Measurements from ENCODE around the gene ASB6. TPM values are rescaled to one million over a fixed set of nuclear protein-coding genes. Genes with fewer than 3 reads are reported as not detected.

Gene ASB6
- total RNA-seq, 4 donors from 2014 or later: 21.7 to 29.2 (median 24.0) TPM

GRCh38 chr9:129656795-129657390 is 14.9 kb upstream of the ASB6 start:
- intact Hi-C loops (cut with DNase I): no loop called here
- no peak for DNase-seq
- Histone ChIP-seq H3K4me1 (no peaks in the 10 kb centered on the region), H3K4me3 (replicated peaks in 1 of 3) (no peak overlapping the region), H3K27me3 (no peaks in the 10 kb centered on the region), H3K36me3 (no peaks in the 10 kb centered on the region), H3K27ac (no peak overlapping the region), H3K9me3 (no peaks in the 10 kb centered on the region)
- WGBS, 2 donors: 67 to 84% methylated on average over 12 of the region's 12 CpGs
- TF ChIP-seq POLR2A (IDR thresholded peaks at IDR 0.05): no peak
- TF ChIP-seq CTCF (IDR thresholded peaks at IDR 0.05): no peak

DNA sequence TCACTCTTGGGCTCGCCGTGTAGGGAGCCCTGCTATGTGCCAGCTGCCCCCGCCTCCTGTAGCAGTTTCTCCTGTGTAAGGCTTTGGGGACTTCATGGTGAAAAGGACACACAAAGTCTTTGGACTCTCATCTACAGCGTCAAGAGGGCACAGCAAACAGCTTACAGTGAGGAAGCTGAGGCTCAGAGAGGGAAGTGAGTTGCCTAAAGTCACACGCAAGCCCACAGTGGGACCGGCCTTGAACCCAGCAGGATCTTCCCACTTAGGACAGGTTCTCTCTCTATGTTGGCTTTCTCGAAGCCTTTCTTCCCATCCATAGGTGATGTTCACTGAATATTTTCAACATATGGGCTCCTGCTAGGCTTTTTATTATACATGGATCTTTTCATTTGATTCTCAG is 13.7 kb upstream of the ASB6 start:
- Histone ChIP-seq H3K27me3 (no peaks in the 10 kb centered on the region), H3K27ac (no peak overlapping the region), H3K4me1 (no peaks in the 10 kb centered on the region), H3K36me3 (no peaks in the 10 kb centered on the region), H3K9me3 (no peaks in the 10 kb centered on the region), H3K4me3 (replicated peaks in 1 of 3) (no peak overlapping the region)
- no peak for TF ChIP-seq POLR2A (IDR thresholded peaks at IDR 0.05)
- TF ChIP-seq CTCF (IDR thresholded peaks at IDR 0.05): no peak
- WGBS, 2 donors: 83 to 90% methylated on average over 7 of the region's 7 CpGs
- no peak for DNase-seq
- intact Hi-C loops (cut with DNase I): no loop called here

GRCh38 chr9:129655154-129655553 is 13.2 kb upstream of the ASB6 start:
- intact Hi-C loops (cut with DNase I): no loop called here
- no peak for TF ChIP-seq CTCF (IDR thresholded peaks at IDR 0.05)
- TF ChIP-seq POLR2A (IDR thresholded peaks at IDR 0.05): no peak

DNA sequence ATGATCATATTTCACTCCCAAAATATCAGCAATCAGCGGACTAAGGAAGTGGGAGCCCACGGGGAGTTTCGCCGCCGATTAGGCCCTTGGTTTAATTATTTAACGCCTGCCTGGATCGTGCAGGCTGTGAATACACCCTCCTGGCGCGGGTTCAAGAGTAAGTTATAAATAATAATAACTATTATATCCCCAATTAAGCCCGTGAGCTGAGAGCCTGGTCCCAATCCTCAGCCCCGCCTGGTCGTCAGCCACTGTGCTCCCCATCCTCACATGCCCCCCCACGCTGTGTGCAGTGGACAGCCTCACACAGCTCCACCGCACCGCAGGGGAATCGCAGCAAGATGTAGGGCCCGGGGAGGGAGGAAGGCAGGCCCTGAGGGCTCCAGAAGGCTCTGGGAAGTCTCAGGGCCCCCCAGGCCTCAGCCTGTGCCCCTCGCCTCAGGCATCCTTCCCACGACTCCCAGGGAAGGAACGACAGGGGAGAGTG is 12.6 kb upstream of the ASB6 start:
- no peak for DNase-seq
- H3K4me1 ChIP-seq: no peaks in the 10 kb centered on the region
- H3K4me3 ChIP-seq (replicated peaks in 1 of 3): no peak overlapping the region
- 54 to 69% methylated on average over 20 of the region's 20 CpGs for WGBS, 2 donors
- no peaks in the 10 kb centered on the region for H3K9me3 ChIP-seq
- intact Hi-C loops (cut with DNase I): no loop called here
- TF ChIP-seq CTCF (IDR thresholded peaks at IDR 0.05) (no peak), POLR2A (IDR thresholded peaks at IDR 0.05) (no peak)
- H3K27me3 ChIP-seq: no peaks in the 10 kb centered on the region
- H3K27ac ChIP-seq: no peak overlapping the region
- no peaks in the 10 kb centered on the region for H3K36me3 ChIP-seq

More at GRCh38 chr9:129655154-129655553, 13.2 kb upstream of the ASB6 start:
- no peaks in the 10 kb centered on the region for H3K4me1 ChIP-seq
- no peak for DNase-seq
- WGBS, 2 donors: 68 to 72% methylated on average over 3 to 7 of the region's 7 CpGs
- H3K27ac ChIP-seq: no peak overlapping the region
- H3K27me3 ChIP-seq: no peaks in the 10 kb centered on the region
- no peak overlapping the region for H3K4me3 ChIP-seq (replicated peaks in 1 of 3)
- no peaks in the 10 kb centered on the region for H3K36me3 ChIP-seq
- no peaks in the 10 kb centered on the region for H3K9me3 ChIP-seq

- H3K4me1 ChIP-seq: no peaks in the 10 kb centered on the region
- 46 to 56% methylated on average over 19 of the region's 19 CpGs for WGBS, 2 donors
- intact Hi-C loops (cut with DNase I): no loop called here
- H3K9me3 ChIP-seq: no peaks in the 10 kb centered on the region
- no peak overlapping the region for H3K4me3 ChIP-seq (replicated peaks in 1 of 3)
- H3K27ac ChIP-seq: no peak overlapping the region
- no peaks in the 10 kb centered on the region for H3K36me3 ChIP-seq
- H3K27me3 ChIP-seq: no peaks in the 10 kb centered on the region
- DNase-seq: no peak
- TF ChIP-seq POLR2A (IDR thresholded peaks at IDR 0.05) (no peak), CTCF (IDR thresholded peaks at IDR 0.05) (no peak)
Observed at GRCh38 chr9:129653823-129654553, 12.0 kb upstream of the ASB6 start.

Measured in thyroid gland (tissue), 4 donors.